Measurements from ENCODE around the gene CELF3.

The CELF3 gene

GRCh38 chr1:151723726-151724370, 7.2 kb upstream of the CELF3 start:
- Histone ChIP-seq H4K8ac (ENCODE audit: low read length) (no peak overlapping the region), H2BK15ac (ENCODE audit: low read depth, poor library complexity, severe bottlenecking) (no peak overlapping the region), H2AK5ac (ENCODE audit: low read length, severe bottlenecking) (no peak overlapping the region), H3K9ac (ENCODE audit: low read length) (no peak overlapping the region), H3K4ac (ENCODE audit: low read depth in 1 of 2, low read length in 2 of 2) (no peak overlapping the region), H2BK12ac (ENCODE audit: low read length in 2 of 2) (no peak overlapping the region), H3K27me3 (ENCODE audit: control insufficient read depth in 1 of 2, insufficient read depth in 1 of 2, low read length in 2 of 2) (peaks cover 38 to 57% of the 10 kb centered on the region in 2 experiments), H3K4me3 (ENCODE audit: insufficient read depth in 1 of 2, low read depth in 1 of 2, low read length in 2 of 2) (no peak overlapping the region), H4K91ac (ENCODE audit: low read length) (no peak overlapping the region), H3K4me1 (ENCODE audit: control insufficient read depth, insufficient read depth, low read depth, low read length) (peaks cover 11% of the 10 kb centered on the region), H3K18ac (ENCODE audit: low read depth in 1 of 2, low read length in 2 of 2) (no peak overlapping the region), H2BK5ac (ENCODE audit: low read depth, low read length, poor library complexity, severe bottlenecking) (no peak overlapping the region), H3K14ac (ENCODE audit: low read length in 2 of 2) (no peak overlapping the region), H3K27ac (ENCODE audit: low read length, poor library complexity, severe bottlenecking) (no peak overlapping the region), H3K79me1 (replicated peaks; ENCODE audit: low read length, poor library complexity, severe bottlenecking) (no peaks in the 10 kb centered on the region), H3K23ac (ENCODE audit: low read length in 2 of 2) (no peak overlapping the region), H2AFZ (ENCODE audit: low read depth, low read length) (no peak overlapping the region), H3K4me2 (ENCODE audit: low read length, poor library complexity, severe bottlenecking) (no peak overlapping the region), H2BK120ac (ENCODE audit: low read depth, low read length) (no peak overlapping the region), H3K36me3 (ENCODE audit: control insufficient read depth in 1 of 2, insufficient read depth in 2 of 2, low read depth in 1 of 2, low read length in 2 of 2) (no peaks in the 10 kb centered on the region), H3K9me3 (ENCODE audit: control insufficient read depth, low read length) (no peaks in the 10 kb centered on the region)
- 69% methylated on average over 3 of the region's 3 CpGs for WGBS
- no peak for DNase-seq

DNA sequence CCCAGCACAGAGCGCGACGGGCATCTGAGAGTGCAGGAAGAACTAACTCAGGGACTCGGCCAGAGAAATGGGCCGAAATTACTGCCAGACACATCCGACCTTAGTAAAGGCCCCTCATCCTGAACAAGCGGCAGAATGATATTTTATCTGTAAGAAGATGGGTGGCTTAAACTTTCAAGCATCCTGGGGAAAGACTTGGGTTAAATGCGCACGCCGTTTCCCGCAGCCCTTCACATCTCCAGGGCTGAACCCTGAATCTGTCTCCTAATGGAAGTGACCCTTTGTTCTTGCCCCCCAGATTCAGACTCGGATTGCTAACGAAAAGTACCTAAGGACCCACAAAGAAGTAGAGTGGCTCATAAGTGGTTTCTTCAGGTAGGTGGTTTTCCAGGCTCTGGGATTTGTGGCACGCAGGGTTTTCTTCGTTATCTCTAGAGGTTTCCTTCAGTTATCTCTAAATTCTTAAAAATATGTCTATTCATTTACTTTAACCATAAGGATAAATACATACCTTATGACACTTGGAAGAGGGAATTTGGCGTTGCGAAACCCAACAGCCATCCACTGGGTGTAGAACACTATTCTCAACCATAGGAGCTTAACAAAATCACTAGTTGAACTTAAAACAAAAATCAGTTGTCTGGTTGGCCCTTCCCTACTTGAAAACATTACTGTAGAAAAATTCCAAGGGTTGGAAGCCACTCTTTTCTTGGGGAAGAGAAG, 5.3 kb upstream of the CELF3 start:
- Histone ChIP-seq H3K14ac (ENCODE audit: low read length in 2 of 2) (no peak overlapping the region), H2BK5ac (ENCODE audit: low read depth, low read length, poor library complexity, severe bottlenecking) (no peak overlapping the region), H3K9ac (ENCODE audit: low read length) (peak overlapping the region; percentile 42), H2AK5ac (ENCODE audit: low read length, severe bottlenecking) (no peak overlapping the region), H3K9me3 (ENCODE audit: control insufficient read depth, low read length) (no peaks in the 10 kb centered on the region), H3K27ac (ENCODE audit: low read length, poor library complexity, severe bottlenecking) (no peak overlapping the region), H3K4me2 (ENCODE audit: low read length, poor library complexity, severe bottlenecking) (peak overlapping the region; percentile 99), H3K4me1 (ENCODE audit: control insufficient read depth, insufficient read depth, low read depth, low read length) (peaks cover 11% of the 10 kb centered on the region), H3K79me1 (replicated peaks; ENCODE audit: low read length, poor library complexity, severe bottlenecking) (no peaks in the 10 kb centered on the region), H4K8ac (ENCODE audit: low read length) (peak overlapping the region; percentile 20), H2AFZ (ENCODE audit: low read depth, low read length) (no peak overlapping the region), H4K91ac (ENCODE audit: low read length) (no peak overlapping the region), H3K18ac (ENCODE audit: low read depth in 1 of 2, low read length in 2 of 2) (no peak overlapping the region), H2BK12ac (ENCODE audit: low read length in 2 of 2) (no peak overlapping the region), H3K23ac (ENCODE audit: low read length in 2 of 2) (no peak overlapping the region), H3K4ac (ENCODE audit: low read depth in 1 of 2, low read length in 2 of 2) (no peak overlapping the region), H2BK15ac (ENCODE audit: low read depth, poor library complexity, severe bottlenecking) (no peak overlapping the region), H2BK120ac (ENCODE audit: low read depth, low read length) (no peak overlapping the region), H3K4me3 (ENCODE audit: insufficient read depth in 1 of 2, low read depth in 1 of 2, low read length in 2 of 2) (peak overlapping the region; percentile 52 to 76), H3K27me3 (ENCODE audit: control insufficient read depth in 1 of 2, insufficient read depth in 1 of 2, low read length in 2 of 2) (peaks cover 57 to 69% of the 10 kb centered on the region in 2 experiments), H3K36me3 (ENCODE audit: control insufficient read depth in 1 of 2, insufficient read depth in 2 of 2, low read depth in 1 of 2, low read length in 2 of 2) (no peaks in the 10 kb centered on the region)
- WGBS = 39% methylated on average over 14 of the region's 17 CpGs
- DNase-seq = no peak

DNA sequence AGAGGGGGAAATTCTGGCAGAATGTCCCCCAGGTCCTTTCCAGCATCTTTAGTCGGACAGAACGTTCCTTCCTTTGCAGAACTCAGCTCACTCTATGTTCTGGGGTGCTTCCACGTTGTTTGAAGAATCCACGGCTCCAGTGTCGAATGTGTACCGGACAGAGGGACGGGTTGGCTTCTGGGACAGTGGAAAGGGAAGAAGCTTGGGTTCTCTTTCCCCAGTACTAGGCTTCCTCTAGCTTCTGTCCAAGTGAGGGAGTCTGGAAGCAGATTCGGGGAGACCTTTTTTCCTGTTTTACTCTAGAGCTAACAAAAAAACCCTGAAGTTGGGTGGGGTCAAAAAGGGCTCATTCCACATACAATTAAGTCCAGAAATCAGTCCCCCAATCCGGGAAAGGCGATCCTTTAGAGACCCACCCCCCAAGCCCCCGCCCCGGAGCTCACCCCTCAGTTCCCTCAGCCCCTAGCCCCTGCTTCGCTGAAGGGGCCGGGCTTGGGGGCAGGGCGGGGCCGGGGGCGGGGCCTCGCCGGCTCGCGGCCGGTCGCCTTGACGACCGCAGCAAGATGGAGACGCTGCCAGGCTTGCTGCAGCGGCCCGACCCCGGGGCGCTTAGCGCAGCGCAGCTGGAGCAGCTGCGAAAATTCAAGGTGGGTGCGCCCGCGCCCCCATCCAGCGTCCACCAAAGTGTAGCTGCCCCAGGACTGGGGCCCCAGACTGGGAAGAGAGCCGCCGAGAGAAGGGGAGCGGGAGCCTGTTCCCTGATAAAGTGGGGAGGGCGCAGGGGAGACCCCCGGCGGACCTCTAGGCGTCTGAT, 4.6 kb upstream of the CELF3 start, which contains the start of gene RIIAD1:
RIIAD1 (plus strand) TSS at position 549 of the 814 bp plus-strand sequence; CDS start at position 564, 15 bp downstream.
- no peak within 1 kb of the TSS for H3K23ac ChIP-seq (ENCODE audit: low read length in 2 of 2)

DNA sequence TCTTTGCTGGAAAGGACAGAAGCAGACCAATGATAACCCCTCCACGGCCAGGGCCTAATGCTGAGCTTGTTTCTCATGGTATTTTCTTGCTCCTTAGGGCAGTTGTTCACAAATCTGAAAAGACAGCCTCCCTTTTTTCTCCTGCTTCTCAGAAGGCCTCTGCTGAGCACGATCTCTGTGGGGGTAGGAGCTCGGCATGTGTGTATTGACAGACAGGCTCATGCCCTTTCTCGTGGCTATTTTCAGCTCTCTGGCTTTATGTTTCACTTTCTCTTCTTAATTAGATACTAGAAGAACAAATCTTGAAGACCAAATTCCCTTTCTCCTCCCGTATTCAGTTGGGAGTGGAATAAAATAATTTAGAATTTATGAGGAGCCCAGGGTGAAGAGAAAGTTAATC, 4.0 kb upstream of the CELF3 start:
- Histone ChIP-seq H2BK12ac (ENCODE audit: low read length in 2 of 2) (no peak overlapping the region), H4K8ac (ENCODE audit: low read length) (no peak overlapping the region), H3K4ac (ENCODE audit: low read depth in 1 of 2, low read length in 2 of 2) (no peak overlapping the region), H3K4me1 (ENCODE audit: control insufficient read depth, insufficient read depth, low read depth, low read length) (peaks cover 15% of the 10 kb centered on the region), H3K4me3 (ENCODE audit: insufficient read depth in 1 of 2, low read depth in 1 of 2, low read length in 2 of 2) (peak overlapping the region in 1 of 2 experiments; percentile 76), H2BK5ac (ENCODE audit: low read depth, low read length, poor library complexity, severe bottlenecking) (no peak overlapping the region), H2AK5ac (ENCODE audit: low read length, severe bottlenecking) (no peak overlapping the region), H3K14ac (ENCODE audit: low read length in 2 of 2) (no peak overlapping the region), H3K9me3 (ENCODE audit: control insufficient read depth, low read length) (no peaks in the 10 kb centered on the region), H3K18ac (ENCODE audit: low read depth in 1 of 2, low read length in 2 of 2) (no peak overlapping the region), H3K27ac (ENCODE audit: low read length, poor library complexity, severe bottlenecking) (no peak overlapping the region), H3K4me2 (ENCODE audit: low read length, poor library complexity, severe bottlenecking) (peak overlapping the region; percentile 38), H3K9ac (ENCODE audit: low read length) (peak overlapping the region; percentile 67), H4K91ac (ENCODE audit: low read length) (no peak overlapping the region), H2AFZ (ENCODE audit: low read depth, low read length) (no peak overlapping the region), H2BK15ac (ENCODE audit: low read depth, poor library complexity, severe bottlenecking) (no peak overlapping the region), H2BK120ac (ENCODE audit: low read depth, low read length) (no peak overlapping the region), H3K36me3 (ENCODE audit: control insufficient read depth in 1 of 2, insufficient read depth in 2 of 2, low read depth in 1 of 2, low read length in 2 of 2) (no peaks in the 10 kb centered on the region), H3K79me1 (replicated peaks; ENCODE audit: low read length, poor library complexity, severe bottlenecking) (no peaks in the 10 kb centered on the region), H3K27me3 (ENCODE audit: control insufficient read depth in 1 of 2, insufficient read depth in 1 of 2, low read length in 2 of 2) (peaks cover 67 to 70% of the 10 kb centered on the region in 2 experiments), H3K23ac (ENCODE audit: low read length in 2 of 2) (no peak overlapping the region)
- WGBS = 70% methylated on average over 4 of the region's 5 CpGs
- DNase-seq = peak; percentile 52

More for the DNA sequence above, 4.6 kb upstream of the CELF3 start, which contains the start of gene RIIAD1:
- Histone ChIP-seq H3K4ac (ENCODE audit: low read depth in 1 of 2, low read length in 2 of 2) (no peak within 1 kb of the TSS), H2BK12ac (ENCODE audit: low read length in 2 of 2) (no peak within 1 kb of the TSS), H2AFZ (ENCODE audit: low read depth, low read length) (no peak within 1 kb of the TSS), H3K18ac (ENCODE audit: low read depth in 1 of 2, low read length in 2 of 2) (no peak within 1 kb of the TSS), H4K8ac (ENCODE audit: low read length) (peak within 1 kb of the TSS; percentile 46), H3K4me2 (ENCODE audit: low read length, poor library complexity, severe bottlenecking) (peak within 1 kb of the TSS; percentile 99), H2BK15ac (ENCODE audit: low read depth, poor library complexity, severe bottlenecking) (no peak within 1 kb of the TSS), H3K36me3 (ENCODE audit: control insufficient read depth in 1 of 2, insufficient read depth in 2 of 2, low read depth in 1 of 2, low read length in 2 of 2) (no peaks in the 10 kb centered on the region), H2BK120ac (ENCODE audit: low read depth, low read length) (no peak within 1 kb of the TSS), H3K9me3 (ENCODE audit: control insufficient read depth, low read length) (no peaks in the 10 kb centered on the region), H3K27me3 (ENCODE audit: control insufficient read depth in 1 of 2, insufficient read depth in 1 of 2, low read length in 2 of 2) (peaks cover 64 to 67% of the 10 kb centered on the region in 2 experiments), H3K4me3 (ENCODE audit: insufficient read depth in 1 of 2, low read depth in 1 of 2, low read length in 2 of 2) (peak within 1 kb of the TSS; percentile 52 to 76), H2BK5ac (ENCODE audit: low read depth, low read length, poor library complexity, severe bottlenecking) (no peak within 1 kb of the TSS), H3K9ac (ENCODE audit: low read length) (peak within 1 kb of the TSS; percentile 67), H3K79me1 (replicated peaks; ENCODE audit: low read length, poor library complexity, severe bottlenecking) (no peaks in the 10 kb centered on the region), H3K27ac (ENCODE audit: low read length, poor library complexity, severe bottlenecking) (no peak within 1 kb of the TSS), H4K91ac (ENCODE audit: low read length) (no peak within 1 kb of the TSS), H3K4me1 (ENCODE audit: control insufficient read depth, insufficient read depth, low read depth, low read length) (peaks cover 15% of the 10 kb centered on the region), H2AK5ac (ENCODE audit: low read length, severe bottlenecking) (no peak within 1 kb of the TSS), H3K14ac (ENCODE audit: low read length in 2 of 2) (no peak within 1 kb of the TSS)
- peak; percentile 17 for DNase-seq
- 13% methylated on average over 40 of the region's 44 CpGs for WGBS
